Measurements from ENCODE around the gene MDK. TPM values are rescaled to one million over a fixed set of nuclear protein-coding genes. Genes with fewer than 3 reads are reported as not detected.

Gene MDK
- total RNA-seq, 2 donors from 2014 or later, result 36.9 to 63.0 TPM

DNA sequence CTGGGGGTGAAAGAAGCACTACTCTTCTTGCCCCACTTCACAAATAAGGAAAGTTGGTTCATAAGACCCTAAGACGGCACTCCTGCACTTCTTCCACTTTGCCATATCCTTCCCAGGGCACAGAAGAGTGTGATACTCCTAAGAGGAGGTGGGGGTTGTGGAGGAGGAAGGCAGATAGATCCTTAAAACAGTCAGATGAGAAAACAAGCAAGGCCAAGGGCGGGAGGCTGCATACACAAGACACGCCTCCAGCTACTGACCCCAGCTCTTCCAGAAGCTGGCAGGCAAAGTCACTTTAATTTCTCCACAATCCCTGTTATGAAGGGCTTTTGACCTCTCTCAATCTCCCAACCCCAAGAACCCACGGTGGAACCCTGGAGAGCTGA is 11.8 kb downstream of the MDK start:
- Histone ChIP-seq H3K27ac (no peak overlapping the region), H3K9me3 (no peaks in the 10 kb centered on the region), H3K27me3 (peaks cover 0 to 22% of the 10 kb centered on the region in 2 donors), H3K4me1 (peaks cover 41% of the 10 kb centered on the region), H3K4me3 (no peak overlapping the region), H3K36me3 (replicated peaks in 1 of 2; ENCODE audit: insufficient read depth in 1 of 2, low read depth in 2 of 2) (peaks cover 0 to 9% of the 10 kb centered on the region in 2 donors)
- TF ChIP-seq POLR2A (IDR thresholded peaks at IDR 0.05), result no peak
- TF ChIP-seq, protein P1, sequence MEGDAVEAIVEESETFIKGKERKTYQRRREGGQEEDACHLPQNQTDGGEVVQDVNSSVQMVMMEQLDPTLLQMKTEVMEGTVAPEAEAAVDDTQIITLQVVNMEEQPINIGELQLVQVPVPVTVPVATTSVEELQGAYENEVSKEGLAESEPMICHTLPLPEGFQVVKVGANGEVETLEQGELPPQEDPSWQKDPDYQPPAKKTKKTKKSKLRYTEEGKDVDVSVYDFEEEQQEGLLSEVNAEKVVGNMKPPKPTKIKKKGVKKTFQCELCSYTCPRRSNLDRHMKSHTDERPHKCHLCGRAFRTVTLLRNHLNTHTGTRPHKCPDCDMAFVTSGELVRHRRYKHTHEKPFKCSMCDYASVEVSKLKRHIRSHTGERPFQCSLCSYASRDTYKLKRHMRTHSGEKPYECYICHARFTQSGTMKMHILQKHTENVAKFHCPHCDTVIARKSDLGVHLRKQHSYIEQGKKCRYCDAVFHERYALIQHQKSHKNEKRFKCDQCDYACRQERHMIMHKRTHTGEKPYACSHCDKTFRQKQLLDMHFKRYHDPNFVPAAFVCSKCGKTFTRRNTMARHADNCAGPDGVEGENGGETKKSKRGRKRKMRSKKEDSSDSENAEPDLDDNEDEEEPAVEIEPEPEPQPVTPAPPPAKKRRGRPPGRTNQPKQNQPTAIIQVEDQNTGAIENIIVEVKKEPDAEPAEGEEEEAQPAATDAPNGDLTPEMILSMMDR (IDR thresholded peaks at IDR 0.05), result no peak
- intact Hi-C loops (cut with DNase I), result no loop called here
- ATAC-seq (no peak), DNase-seq (no peak)
- 62 to 65% methylated on average over 4 of the region's 4 CpGs for WGBS, 2 donors

- WGBS, 2 donors, result 75 to 88% methylated on average over 4 of the region's 4 CpGs
- no peak overlapping the region for H3K27ac ChIP-seq
- peaks cover 0 to 9% of the 10 kb centered on the region in 2 donors for H3K36me3 ChIP-seq (replicated peaks in 1 of 2; ENCODE audit: insufficient read depth in 1 of 2, low read depth in 2 of 2)
- DNase-seq (no peak), ATAC-seq (no peak)
- H3K9me3 ChIP-seq, result no peaks in the 10 kb centered on the region
- intact Hi-C loops (cut with DNase I), result no loop called here
- peaks cover 41% of the 10 kb centered on the region for H3K4me1 ChIP-seq
- no peak for TF ChIP-seq POLR2A (IDR thresholded peaks at IDR 0.05)
- TF ChIP-seq, protein P1 (IDR thresholded peaks at IDR 0.05), result no peak
- H3K27me3 ChIP-seq, result peaks cover 0 to 21% of the 10 kb centered on the region in 2 donors
- H3K4me3 ChIP-seq, result no peak overlapping the region
Observed at GRCh38 chr11:46393759-46394158, 12.3 kb downstream of the MDK start.

GRCh38 chr11:46397526-46397925 is 16.1 kb downstream of the MDK start:
- Histone ChIP-seq H3K4me1 (peaks cover 6% of the 10 kb centered on the region), H3K9me3 (no peaks in the 10 kb centered on the region), H3K36me3 (replicated peaks in 1 of 2; ENCODE audit: insufficient read depth in 1 of 2, low read depth in 2 of 2) (peaks cover 0 to 9% of the 10 kb centered on the region in 2 donors), H3K27me3 (no peaks in the 10 kb centered on the region), H3K4me3 (no peak overlapping the region), H3K27ac (no peak overlapping the region)
- ATAC-seq (no peak), DNase-seq (no peak)
- 95 to 99% methylated on average over 10 to 19 of the region's 19 CpGs for WGBS, 2 donors
- intact Hi-C loops (cut with DNase I), result no loop called here
- TF ChIP-seq, protein P1 (IDR thresholded peaks at IDR 0.05), result no peak
- TF ChIP-seq POLR2A (IDR thresholded peaks at IDR 0.05), result no peak

DNA sequence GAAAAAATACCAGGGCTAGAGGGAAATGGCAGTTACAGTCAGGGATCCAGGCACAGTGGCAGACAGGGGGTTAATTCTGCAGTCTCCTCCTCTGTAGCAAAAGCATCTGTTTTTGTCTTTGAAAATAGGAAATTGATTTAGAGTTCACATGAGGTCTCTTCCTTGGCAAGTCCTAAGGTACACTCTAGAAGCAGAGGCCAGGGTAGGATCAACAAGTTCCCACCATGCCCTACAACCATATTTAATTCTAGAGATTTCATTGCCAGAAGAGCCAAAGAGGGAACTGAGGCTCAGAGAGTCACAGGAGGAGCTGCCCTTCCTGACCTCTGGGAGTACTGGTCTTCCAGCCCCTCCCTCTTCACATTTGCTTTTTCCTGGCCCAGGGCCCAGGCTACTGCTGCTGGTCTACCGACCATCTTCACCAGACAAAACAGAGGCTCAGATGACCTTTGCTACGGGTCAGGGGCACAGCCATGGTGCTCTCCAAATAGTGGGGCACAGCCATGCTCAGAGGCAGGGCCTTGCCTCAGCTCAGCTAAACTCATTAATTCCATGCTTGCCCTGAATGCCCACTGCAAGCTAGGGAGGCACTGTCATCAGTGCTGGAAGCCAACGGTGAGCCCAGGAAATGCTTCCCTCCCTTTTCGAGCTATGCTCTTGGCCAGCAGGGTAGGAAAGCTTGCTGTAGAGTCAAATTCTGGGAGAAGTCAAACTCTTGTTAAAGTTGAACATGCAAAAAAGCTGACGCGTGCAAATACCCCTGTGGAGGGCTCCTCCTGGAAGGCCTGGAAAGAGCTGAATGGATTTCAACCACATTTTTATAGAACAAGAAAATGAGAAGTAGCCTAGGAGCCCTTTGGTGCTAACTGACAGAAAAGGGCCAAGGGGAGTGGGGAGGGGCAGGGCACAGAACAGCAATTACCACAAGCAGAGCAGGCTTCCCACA is 21.8 kb downstream of the MDK start:
- peaks cover 0 to 10% of the 10 kb centered on the region in 2 donors for H3K36me3 ChIP-seq (replicated peaks in 1 of 2; ENCODE audit: insufficient read depth in 1 of 2, low read depth in 2 of 2)
- intact Hi-C loops (cut with DNase I), result no loop called here
- no peaks in the 10 kb centered on the region for H3K27me3 ChIP-seq
- H3K27ac ChIP-seq, result no peak overlapping the region
- TF ChIP-seq, protein P1 (IDR thresholded peaks at IDR 0.05), result no peak
- TF ChIP-seq POLR2A (IDR thresholded peaks at IDR 0.05), result no peak
- DNase-seq (no peak), ATAC-seq (no peak)
- H3K4me1 ChIP-seq, result no peaks in the 10 kb centered on the region
- WGBS, 2 donors, result 82 to 93% methylated on average over 4 to 6 of the region's 6 CpGs
- no peak overlapping the region for H3K4me3 ChIP-seq
- no peaks in the 10 kb centered on the region for H3K9me3 ChIP-seq

All from body of pancreas (tissue), 4 donors.